Neural crest cell (in vitro differentiated cells): ENCODE results near the gene ARX. TPM values are rescaled to one million over a fixed set of nuclear protein-coding genes. Genes with fewer than 3 reads are reported as not detected.

Experiments
- DNase-seq: peaks from one replicate; pipeline ENCODE4 v3.0.0; 2021; ENCODE audit warnings: low read depth, mixed read lengths, low spot score
- H3K27ac Mint-ChIP-seq: one replicate; pipeline ENCODE4 v1.8.0; 2021; ENCODE audit warnings: mild to moderate bottlenecking, mixed read lengths; ENCODE audit not compliant: unreplicated experiment
- H3K27me3 Mint-ChIP-seq: 2 replicates; pipeline ENCODE4 v1.8.0; 2021; ENCODE audit warnings: low read depth, mild to moderate bottlenecking, mixed read lengths
- H3K36me3 Mint-ChIP-seq: 2 replicates; pipeline ENCODE4 v1.8.0; 2021; ENCODE audit warnings: low read depth, mild to moderate bottlenecking, mixed read lengths
- H3K4me1 Mint-ChIP-seq: 2 replicates; pipeline ENCODE4 v1.8.0; 2021; ENCODE audit warnings: mixed read lengths
- H3K4me3 Mint-ChIP-seq: one replicate; pipeline ENCODE4 v1.8.0; 2021; ENCODE audit warnings: mild to moderate bottlenecking, mixed read lengths
- H3K9me3 Mint-ChIP-seq: 2 replicates; pipeline ENCODE4 v1.8.0; 2021; ENCODE audit warnings: mixed read lengths
- total RNA-seq: library from RNA; stranded (reverse); gene quantifications from 2 replicates; pipeline ENCODE4 v1.2.1, GENCODE V29; 2021
- TF ChIP-seq, protein P1 (sequence below): fragments of 200-600 bp; sonication (generic); conservative IDR thresholded peaks from 2 replicates; pipeline ENCODE4 v1.5.0; 2021; ENCODE audit warnings: antibody characterized with exemption, mild to moderate bottlenecking

Gene ARX
- total RNA-seq, 1 donor from 2014 or later = 0.16 TPM

GRCh38 chrX:24969812-24970211, 46.0 kb downstream of the ARX start:
- DNase-seq = no peak
- TF ChIP-seq, protein P1, sequence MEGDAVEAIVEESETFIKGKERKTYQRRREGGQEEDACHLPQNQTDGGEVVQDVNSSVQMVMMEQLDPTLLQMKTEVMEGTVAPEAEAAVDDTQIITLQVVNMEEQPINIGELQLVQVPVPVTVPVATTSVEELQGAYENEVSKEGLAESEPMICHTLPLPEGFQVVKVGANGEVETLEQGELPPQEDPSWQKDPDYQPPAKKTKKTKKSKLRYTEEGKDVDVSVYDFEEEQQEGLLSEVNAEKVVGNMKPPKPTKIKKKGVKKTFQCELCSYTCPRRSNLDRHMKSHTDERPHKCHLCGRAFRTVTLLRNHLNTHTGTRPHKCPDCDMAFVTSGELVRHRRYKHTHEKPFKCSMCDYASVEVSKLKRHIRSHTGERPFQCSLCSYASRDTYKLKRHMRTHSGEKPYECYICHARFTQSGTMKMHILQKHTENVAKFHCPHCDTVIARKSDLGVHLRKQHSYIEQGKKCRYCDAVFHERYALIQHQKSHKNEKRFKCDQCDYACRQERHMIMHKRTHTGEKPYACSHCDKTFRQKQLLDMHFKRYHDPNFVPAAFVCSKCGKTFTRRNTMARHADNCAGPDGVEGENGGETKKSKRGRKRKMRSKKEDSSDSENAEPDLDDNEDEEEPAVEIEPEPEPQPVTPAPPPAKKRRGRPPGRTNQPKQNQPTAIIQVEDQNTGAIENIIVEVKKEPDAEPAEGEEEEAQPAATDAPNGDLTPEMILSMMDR = no peak
- Mint-ChIP-seq H3K36me3 (peaks cover 19% of the 10 kb centered on the region), H3K9me3 (peaks cover 3% of the 10 kb centered on the region), H3K27ac (no peak overlapping the region), H3K4me1 (peaks cover 5% of the 10 kb centered on the region), H3K4me3 (no peak overlapping the region), H3K27me3 (no peaks in the 10 kb centered on the region)

- Mint-ChIP-seq H3K9me3 (no peaks in the 10 kb centered on the region), H3K36me3 (peaks cover 7% of the 10 kb centered on the region), H3K4me3 (no peak overlapping the region), H3K27ac (no peak overlapping the region), H3K4me1 (peaks cover 10% of the 10 kb centered on the region), H3K27me3 (no peaks in the 10 kb centered on the region)
- TF ChIP-seq, protein P1 = no peak
- DNase-seq = no peak
Observed at GRCh38 chrX:24965372-24965771, 50.4 kb downstream of the ARX start.

DNA sequence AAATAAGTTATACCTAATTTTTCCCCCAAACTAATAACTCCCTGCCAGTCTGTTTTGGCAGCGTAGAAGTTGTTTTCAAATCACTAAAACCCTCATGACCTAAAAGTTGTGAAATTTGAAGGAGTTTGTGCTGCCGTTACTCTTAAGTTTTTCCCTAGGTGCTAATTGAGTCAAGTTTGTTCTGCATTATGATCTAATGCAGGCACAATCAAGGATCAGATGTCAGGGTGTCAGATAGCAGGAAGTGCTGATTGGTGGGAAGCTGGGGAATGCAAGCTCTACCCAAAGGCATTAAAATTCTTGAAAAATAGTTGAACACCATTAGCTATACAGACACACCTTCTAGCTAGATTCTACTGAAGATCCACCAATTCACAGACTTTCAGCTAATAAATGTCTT, 51.9 kb downstream of the ARX start:
- DNase-seq = no peak
- Mint-ChIP-seq H3K4me1 (peaks cover 20% of the 10 kb centered on the region), H3K27me3 (no peaks in the 10 kb centered on the region), H3K4me3 (no peak overlapping the region), H3K36me3 (peaks cover 2% of the 10 kb centered on the region), H3K9me3 (peaks cover 1% of the 10 kb centered on the region), H3K27ac (no peak overlapping the region)
- TF ChIP-seq, protein P1 = no peak

GRCh38 chrX:24961809-24962208, 54.0 kb downstream of the ARX start:
- TF ChIP-seq, protein P1 = no peak
- Mint-ChIP-seq H3K4me1 (peaks cover 40% of the 10 kb centered on the region), H3K27ac (no peak overlapping the region), H3K4me3 (no peak overlapping the region), H3K36me3 (peaks cover 3% of the 10 kb centered on the region), H3K9me3 (peaks cover 2% of the 10 kb centered on the region), H3K27me3 (no peaks in the 10 kb centered on the region)
- DNase-seq = no peak

DNA sequence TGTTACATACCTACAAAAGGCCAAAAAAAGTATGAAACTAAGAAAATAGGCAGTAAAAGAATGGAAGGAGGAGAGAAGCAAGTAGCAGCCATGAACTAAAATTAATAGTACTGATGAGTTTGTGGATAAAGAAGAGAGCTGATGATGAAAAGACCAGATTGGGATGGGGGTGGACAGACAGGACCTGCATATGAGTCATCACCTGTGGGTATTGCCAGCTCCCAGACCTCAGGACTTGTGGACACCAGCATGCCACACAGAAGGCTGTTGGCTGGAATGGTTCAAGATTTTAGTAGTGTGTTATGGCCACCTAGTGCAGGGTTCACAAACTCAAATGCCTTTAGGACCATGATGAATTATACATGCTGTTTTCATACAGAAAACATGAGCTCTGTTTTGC, 58.9 kb downstream of the ARX start:
- Mint-ChIP-seq H3K27me3 (no peaks in the 10 kb centered on the region), H3K36me3 (peaks cover 6% of the 10 kb centered on the region), H3K4me3 (no peak overlapping the region), H3K27ac (no peak overlapping the region), H3K4me1 (peaks cover 63% of the 10 kb centered on the region), H3K9me3 (peaks cover 2% of the 10 kb centered on the region)
- no peak for DNase-seq
- TF ChIP-seq, protein P1 = no peak
